TTC549 (cell line): ENCODE results near the gene FKBP1A.

Source experiments
- FAIRE-seq: peaks from 2 replicates; lab custom pipeline; 2012; peaks lifted over from hg19 to GRCh38; lab: Jason Lieb, UNC

FKBP1A gene

DNA sequence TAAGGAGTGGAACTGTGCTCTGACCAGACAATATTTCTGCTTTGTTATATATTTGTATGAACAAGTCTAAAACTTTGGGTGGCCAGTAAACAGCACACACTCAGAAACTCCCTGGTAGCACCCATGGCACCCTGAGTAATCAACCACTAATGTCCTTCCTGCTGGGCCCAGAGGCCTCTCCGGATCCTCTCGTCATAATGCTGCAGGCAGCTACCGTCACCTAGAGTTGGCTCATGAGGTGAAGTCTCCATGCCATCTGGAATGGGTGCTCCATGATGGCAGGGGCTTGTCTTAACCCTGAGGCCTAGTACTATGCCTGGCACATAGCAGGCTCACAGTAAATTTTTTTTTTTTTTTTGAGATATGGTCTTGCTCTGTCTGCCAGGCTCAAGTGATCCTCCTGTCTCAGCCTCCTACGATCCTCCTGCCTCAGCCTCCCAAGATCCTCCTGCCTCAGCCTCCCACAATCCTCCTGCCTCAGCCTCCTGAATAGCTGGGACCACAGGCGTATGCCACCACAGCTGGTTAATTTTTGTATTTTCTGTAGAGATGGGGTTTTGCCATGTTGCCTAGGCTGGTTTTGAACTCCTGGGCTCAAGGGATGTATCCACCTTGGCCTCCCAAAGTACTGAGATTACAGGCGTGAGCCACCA, 60.9 kb downstream of the FKBP1A start:
- FAIRE-seq, result no peak

DNA sequence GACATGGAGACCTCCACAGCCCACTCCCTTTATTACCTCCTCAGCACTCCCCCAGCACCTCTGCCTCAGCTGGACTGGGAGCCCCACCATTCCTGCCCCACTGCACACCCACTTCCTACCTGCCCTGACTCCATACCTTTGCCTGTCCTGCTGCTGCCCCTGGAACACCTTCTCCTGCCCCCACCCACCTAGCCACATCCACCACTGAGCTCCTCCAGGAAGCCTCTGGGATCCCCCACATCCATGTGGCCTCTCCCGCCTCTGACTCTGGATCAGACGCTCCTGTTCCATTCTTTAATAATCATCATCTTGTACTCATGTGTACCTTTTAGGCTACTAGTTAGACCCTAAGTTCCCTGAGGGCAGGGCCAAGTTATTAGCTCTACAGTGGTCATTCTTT, 61.8 kb downstream of the FKBP1A start:
- FAIRE-seq, result no peak

DNA sequence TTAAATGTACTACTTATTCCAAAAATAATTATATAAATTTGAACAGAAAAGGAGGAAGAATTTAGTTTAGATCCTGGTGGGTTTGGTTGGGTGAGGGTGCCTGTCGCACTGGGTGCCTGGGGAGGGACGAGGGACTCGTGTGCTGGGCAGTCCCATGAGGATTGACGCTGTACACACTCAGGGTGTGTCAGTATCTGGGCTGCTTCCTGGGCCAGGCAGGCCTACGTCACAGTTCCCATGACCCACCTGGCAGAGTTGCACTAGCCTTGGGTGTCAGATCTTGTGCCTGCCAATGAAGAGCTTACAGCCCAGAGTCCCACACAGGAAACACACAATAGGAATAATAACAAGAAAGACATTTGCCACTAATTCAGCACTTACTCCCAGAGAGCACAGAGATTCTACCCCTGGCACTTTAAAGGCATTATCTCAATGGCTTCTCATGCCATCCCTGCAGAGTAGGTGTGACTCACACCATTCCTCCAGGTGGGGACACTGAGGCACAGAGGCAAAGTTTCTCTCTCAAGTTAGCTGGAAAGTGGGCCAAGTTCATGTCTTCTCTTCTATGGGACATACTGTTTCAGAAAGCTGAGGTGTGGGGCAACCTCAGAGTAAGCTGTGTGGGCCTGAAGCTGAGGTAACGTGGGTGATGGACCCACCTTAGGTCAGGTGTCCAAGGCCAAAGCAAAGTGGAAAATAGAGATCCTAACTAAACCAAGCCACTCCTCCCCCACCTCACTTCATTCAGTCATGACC, 62.6 kb downstream of the FKBP1A start:
- FAIRE-seq, result no peak

DNA sequence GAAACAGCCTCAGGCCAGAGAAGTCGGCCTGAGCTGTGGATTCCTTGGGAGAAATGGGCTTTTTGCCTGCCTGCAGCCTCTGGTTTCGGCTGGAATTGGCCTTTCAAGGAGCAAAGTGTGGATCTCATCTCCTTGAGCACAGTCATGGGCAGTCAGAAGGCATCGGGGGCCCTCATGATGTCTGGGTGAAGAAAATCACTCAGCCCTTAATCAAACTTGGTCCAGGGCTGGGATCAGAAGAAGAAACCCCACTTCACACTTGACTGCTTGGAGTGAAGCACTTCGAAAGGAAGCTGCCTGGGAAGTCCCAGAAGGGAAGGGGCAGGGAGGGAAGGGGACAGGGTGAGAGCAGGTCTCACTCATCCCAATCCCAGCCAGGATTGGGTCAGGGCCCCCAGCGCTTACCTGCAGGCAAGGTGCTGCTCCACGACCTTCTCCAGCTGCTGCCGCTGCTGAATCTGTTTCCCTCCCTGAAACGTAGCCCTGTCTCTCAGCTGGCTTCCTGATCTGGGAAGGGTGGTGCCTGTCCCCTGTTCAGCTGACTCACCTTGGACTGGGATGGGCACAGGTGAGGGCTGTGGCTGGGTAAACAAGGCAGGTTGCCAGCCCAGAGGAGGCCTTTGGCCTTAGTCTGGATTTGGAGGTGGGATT, 64.0 kb downstream of the FKBP1A start, which contains the start of gene SDCBP2:
Gene SDCBP2, minus strand, starts transcription at position 460 of the 651 bp plus-strand sequence. CDS start 8,723 bp downstream, outside the sequence.
- no peak for FAIRE-seq

DNA sequence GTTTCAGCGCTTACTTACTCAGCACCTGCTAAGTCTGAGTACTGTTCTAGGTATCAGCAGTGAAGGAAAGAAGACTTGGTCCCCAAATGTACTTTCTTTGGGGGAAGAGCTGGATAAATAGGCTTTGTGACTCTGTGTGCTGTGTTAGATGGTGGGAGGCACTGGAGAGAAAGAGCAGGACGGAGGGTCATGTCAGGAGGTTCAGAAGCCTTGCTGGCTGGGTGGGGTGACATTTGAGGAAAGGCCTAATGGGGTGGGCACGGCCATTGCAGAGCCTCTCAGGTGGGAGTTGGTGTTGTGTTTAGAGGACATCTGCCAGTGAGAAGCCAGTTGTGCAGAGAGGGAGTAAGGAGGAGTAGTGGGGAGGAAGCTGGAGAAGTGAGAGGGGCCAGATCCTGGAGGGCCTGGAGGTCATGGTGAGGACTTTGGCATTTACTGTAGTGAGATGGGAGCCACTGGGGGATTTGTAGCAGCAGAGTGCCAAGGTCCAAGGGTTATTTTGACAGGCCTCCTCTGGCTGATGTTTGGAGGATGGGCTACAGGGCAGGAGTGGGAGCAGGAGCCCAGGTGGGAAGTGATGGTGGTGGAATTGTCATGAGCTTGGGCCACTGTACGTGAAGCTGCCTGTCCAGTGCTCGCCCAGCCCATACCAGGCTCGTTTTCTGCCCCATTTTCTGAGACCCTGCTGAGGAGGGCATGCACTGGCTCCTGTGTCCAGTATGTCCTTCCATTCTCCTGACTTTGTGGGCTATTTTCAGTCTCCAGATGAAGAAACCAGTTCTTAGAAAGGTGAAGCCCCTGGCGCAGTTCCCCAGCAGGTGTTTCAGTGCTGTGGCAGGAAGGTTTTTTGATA, 64.8 kb downstream of the FKBP1A start:
- no peak for FAIRE-seq

DNA sequence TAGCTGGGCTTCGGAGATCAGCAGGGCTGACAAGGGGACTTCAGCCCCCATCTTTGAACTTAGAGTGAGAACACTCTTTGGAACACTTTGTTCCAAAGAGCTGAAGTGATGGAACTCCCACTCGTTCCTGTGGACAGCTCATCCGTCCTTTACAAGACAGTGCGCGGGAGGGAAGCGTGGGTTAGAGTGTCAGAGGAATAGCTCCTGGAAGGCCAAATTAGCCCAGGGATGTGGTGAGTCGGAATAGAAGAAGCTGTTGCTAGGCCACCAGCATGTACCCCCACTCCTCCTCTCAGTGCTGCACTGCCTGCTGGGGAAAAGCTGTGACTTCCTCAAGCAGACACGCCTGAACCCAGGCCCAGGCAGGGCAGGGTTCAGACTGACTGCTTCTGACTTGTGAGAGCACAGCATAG, 65.6 kb downstream of the FKBP1A start:
- no peak for FAIRE-seq

DNA sequence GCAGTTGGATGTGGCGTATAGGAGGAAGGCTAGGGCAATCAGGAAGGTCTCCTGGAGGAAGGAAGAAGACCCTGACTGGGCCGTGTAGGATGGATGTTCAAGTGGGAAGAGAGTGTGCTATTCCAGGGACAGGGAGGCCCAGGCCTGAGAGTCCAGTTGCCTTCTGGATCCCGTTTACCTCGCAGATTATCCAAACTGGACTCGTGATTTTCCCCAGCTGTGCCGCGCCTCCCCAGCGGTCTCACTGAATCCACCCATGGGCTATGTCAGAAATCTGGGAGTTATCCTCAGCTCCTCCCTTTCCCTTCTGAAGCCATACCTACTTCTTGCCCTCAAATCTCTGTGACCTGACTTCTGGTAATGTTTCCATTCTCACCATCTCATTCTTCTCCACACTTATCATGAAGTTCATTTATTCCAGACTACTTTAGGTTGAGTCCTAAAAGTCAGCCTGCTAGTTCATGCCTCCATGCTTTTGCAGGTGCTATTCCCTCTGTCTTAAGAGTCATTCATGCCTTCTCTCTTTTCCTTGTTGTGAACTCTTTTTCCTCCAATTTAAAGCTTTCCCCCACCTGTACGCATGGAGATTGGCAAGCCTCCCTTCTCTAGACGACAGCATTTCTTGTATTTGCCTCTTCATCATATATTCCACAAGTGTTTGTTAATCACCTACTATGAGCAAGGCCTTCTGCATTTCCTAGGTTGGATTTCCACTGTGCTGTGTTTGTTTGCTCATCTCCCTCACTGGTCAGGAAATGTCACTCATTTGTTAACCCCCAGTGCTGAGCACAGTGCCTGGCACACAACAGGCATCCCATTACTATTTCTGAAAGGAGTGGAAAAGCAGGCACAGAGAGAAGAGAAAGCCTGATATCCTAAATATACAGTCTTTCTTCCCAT, 66.6 kb downstream of the FKBP1A start:
- no peak for FAIRE-seq

DNA sequence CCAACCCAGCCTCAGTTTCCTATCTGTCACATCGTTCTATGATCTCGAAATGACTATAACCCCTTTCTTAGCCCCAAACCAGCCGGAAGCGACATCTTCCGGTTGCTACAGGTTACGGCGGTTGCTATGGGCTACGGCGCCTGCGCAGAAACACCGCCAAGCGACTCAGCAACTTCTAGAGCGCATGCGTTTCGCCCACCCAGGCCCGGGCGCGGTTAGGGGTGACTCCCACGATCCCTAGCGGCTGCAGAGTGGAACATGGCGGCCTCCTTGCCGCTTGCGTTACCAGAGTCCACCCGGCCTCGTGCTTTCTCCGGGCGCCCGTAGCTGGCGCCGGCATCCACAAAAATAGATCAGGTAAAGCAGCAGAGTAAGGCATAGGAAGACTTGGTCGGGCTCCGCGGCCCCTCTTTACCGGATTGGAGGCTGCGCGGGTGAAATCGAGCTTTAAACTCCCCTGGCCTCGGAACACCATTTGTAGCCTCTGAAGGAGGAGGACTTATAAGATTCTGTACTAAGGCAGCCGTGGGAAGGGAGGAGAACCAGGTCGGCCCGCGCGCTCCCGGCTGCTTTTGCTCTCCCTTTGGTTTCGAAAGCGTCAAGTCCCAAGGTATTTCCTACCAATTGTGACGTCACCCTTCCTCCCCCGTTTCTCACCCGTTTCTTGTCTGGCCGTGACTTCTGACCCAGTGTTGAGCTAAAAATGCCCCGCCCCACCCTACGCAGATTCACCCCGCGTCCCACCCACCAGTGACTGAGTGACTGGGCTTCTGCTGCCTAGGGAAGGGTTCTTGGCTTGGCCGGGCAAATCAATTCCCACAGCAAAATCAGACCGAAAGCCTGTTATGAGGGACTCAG, 67.5 kb downstream of the FKBP1A start:
- peak; percentile 89 for FAIRE-seq

DNA sequence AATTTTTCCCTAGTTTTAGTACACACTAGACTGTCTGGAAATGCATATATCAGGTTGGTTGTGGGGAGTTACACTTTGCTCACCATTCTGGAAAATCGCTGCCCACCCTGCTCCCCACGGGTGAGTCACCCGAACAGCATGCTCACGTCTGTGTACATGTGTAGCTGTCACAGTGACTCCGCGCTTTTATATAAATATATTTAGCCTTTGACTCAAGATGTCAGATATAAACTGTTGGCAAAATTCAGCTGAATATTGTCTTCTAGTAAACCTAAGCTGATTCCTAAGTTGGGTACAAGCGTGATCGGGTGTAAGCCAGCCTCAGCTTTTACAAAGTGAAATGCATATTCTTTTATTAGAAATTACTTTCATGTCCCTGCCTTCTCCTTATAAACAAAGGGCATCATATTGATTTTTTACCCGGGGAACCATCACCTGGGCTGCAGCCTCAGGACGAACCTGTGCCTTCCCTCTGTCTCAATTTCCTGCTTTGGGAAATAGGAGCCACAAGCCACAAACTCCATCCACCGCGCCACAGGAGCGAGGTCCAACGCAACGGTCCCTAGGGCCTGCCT, 68.2 kb downstream of the FKBP1A start:
- FAIRE-seq, result no peak

DNA sequence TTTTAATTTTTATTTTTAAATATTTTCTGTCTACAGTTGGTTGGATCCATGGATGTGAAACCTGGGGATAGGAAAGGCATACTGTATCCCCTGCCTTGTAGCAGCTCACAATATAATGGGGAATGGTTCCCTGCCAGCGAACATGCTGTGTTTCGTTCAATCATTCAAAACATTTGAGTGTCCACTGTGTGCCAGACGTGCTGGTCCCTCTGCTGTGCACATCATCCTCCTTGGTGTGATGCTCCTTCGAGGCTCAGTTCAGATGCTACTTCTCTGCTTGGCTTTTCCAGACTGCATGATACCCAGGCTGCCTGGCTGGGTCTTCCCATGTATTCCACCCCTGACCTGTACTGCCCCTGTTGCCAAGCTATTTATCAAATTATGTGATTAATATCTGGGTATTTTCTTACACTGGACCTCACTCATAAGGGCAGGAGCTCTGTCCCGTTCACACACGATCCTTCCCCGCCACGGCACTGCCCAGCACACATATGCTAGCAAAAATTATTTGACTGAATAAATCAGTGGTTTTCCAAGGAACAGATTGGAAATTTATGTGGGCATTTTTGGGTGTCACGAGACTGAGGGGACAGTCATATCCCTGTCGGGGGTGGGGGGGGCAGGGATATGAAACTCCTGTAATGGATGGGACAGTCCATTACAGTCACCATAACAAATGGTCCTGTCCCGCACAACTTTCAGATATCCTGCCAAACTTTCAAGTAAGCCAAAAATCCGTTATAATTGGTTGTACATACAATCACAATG, 68.8 kb downstream of the FKBP1A start:
- no peak for FAIRE-seq

DNA sequence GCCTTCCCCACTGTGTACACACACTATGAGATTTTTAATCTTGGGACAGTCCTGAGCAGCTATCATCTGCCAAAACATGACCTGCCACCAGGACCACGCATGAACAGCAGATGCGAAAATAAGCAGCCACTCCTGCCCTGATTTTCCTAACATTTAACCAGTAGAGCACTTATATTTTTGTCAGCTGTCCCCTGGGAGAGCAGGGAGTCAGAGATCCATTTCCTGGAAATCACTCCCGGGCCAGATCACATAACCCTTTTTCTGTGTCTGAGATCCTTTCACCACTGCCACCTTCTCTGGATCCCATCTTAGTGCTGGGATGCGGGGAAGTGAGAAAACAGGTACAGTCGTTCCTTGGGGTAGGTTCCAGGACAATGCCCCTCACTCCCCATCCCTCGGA, 69.6 kb downstream of the FKBP1A start:
- FAIRE-seq, result no peak

DNA sequence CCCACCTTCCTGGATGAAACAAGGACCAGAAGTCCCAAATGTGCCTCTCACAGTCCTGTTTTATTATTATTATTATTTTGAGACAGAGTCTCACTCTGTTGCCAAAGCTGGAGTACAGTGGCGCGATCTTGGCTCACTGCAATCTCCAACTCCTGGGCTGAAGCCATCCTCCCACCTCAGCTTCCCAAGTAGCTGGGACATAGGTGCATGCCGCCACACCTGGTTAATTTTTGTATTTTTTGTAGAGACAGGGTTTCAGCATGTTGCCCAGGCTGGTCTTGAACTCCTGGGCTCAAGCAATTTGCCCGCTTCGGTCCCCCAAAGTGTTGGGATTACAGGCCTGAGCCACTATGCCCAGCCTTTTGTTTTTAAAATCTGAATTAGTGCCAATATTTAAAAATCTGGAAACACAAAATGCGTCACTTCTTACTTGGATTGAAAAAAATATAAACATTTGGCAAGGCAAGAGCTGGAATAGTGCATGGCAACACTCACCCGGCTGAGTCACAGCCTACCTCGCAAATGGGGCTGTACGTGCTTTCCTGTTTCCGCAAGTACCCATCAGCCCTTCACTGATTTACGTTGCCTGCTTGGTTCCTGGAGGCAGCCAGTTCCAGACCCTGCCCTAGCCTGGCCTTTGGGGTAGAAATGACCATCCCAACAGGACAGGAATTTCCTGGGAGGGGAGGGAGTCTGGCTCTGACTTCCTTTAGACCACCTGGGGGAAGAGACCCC, 70.2 kb downstream of the FKBP1A start:
- no peak for FAIRE-seq

DNA sequence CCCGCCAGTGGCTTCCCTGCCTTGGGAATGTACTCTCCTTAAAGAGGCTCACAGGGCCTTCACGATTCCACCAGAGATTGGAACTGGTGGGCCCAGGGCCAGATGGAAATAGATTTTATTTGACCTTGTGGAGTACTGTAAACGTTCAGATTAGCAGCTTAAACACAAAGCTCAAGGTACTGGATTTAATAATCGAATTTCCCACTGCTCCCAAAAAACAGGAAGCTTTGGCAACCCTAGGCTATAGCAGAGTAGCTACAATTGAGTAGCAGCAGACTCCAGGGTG, 71.3 kb downstream of the FKBP1A start:
- FAIRE-seq, result no peak

DNA sequence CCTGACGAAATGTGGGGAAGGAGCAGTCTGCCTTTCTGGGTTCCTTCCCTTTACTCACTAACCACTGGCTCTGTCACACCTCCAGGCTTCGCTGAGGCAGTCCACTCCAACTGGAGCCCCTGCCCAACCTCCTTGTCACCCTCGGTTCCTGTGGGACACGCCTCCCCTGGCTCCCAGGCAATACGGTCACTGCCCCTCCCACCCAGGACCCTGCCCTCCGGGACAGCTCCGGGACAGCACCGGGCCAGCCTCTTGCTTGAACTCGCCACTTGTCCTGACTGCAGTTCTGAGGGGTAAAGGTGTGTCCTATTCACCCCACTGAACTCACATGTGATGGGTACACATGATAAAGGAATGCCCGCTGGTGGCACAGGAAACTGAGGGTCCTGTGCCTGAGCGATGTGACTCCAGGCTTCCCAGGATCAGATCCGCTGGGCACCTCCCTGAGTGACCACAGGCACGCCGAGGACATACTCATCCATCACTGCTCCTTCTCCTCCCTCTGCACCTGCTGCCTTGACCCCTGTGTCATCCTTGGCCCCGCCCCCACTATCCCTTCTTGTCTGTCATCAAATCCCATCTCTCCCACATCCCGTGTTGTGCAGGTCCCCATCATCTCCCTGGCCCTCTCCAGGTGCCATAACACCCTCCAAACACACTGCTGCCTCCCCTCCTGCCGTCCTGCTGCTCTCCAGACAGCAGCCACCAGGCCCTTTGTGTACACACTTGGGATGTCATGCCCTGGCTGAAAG, 71.8 kb downstream of the FKBP1A start:
- FAIRE-seq, result no peak

DNA sequence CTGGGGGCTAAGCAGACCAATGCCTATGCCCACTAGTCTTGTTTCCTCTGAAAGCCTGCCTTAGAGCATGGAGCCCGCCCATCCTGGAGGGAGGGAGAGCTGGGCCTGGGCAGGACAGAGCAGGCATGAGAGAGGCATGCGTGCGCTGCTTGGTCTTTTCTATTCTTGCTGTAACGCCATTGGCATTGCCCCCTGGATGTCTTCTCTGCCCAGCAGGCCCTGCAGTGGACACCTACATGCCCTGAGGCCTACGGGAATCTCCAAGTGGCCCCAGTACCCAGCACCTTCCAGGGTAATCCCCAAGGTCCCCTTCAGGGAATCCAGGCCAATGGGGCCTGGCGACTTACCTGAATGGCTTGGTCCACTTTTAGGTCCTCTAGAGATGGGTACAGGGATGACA, 72.8 kb downstream of the FKBP1A start:
- no peak for FAIRE-seq

DNA sequence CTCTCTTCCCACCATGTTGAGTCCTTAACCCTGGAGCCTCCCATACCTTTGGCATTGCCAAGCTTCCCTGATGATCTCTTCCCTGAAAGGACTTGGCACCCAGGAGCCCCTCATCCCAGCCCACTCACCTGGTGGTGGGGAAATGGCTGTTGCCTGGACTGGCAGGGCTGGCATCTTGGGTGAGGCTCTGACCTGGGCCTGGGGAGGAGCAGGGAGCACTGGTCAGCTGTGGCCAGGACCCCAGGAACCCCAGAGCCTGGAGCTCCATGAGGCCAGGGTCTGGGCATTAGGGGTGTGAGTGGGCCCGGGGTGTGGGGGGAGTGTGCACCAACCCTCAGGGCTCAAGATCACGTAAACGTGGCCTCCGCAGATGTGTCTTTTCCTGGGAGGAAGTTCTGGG, 73.4 kb downstream of the FKBP1A start:
- FAIRE-seq, result no peak

DNA sequence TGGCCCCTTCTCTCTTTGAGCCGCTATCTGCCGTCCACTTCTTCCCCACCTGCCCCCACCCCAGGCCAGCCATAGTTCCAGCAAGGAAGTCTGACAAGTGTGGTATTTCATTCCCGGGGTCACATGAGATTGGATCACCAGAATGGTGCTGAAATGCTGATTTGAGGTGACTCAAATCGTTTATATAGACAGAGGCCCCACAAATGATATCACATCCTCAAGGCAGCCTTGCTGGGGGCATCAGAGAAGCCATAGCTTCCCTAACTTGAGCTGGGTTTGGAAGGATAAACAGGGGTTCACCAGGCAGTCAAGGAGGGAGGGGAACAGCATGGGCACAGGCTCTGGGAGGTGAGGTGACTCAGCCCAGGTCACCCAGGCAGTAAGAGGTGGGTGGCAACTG, 73.8 kb downstream of the FKBP1A start:
- FAIRE-seq, result no peak
